Prostate gland (tissue), 2 donors: ENCODE results near the gene PSD.

Experiments used
- CTCF ChIP-seq, 4 experiments: fragments of 200-600 bp in 2 of 4; fragments of 450-650 bp in 2 of 4; sonication (generic) in 2 of 4; IDR thresholded peaks; 1 replicate in 3 of 4; 2 replicates in 1 of 4; pipeline ENCODE4 v1.5.1; 2016 to 2019; ENCODE audit warnings: antibody characterized with exemption in 4 of 4, mild to moderate bottlenecking in 2 of 4, moderate library complexity in 2 of 4
- POLR2AphosphoS5 ChIP-seq: sonication (generic); formaldehyde crosslinking; IDR thresholded peaks from one replicate; pipeline ENCODE4 v1.6.1; 2017; ENCODE audit warnings: antibody characterized with exemption

- no peak for TF ChIP-seq POLR2AphosphoS5
- TF ChIP-seq CTCF (IDR thresholded peaks at IDR 0.05) = no peak
These were observed 43.3 kb downstream of the PSD start for GRCh38 chr10:102375250-102375649.
